Naive B cell (primary cell): ENCODE results near the gene SMAD3. TPM values are rescaled to one million over a fixed set of nuclear protein-coding genes. Genes with fewer than 3 reads are reported as not detected.

ENCODE experiments used
- ATAC-seq, 2 donors: fragments of 150-1000 bp; cut with Tn5 transposase; 2 replicates each; pipeline ENCODE4 v1.10.0; 2021; ENCODE audit warnings: low read depth in 2 of 2, mild to moderate bottlenecking in 2 of 2, moderate library complexity in 2 of 2
- DNase-seq: peaks from one replicate; pipeline ENCODE4 v3.0.0; 2022
- H3K27ac Mint-ChIP-seq, 6 donors: one replicate each; pipeline ENCODE4 v1.8.0; 2020 to 2022; ENCODE audit warnings: mild to moderate bottlenecking in 6 of 6, mixed read lengths in 6 of 6, moderate library complexity in 5 of 6, inconsistent platforms in 2 of 6
- H3K27me3 Mint-ChIP-seq, 3 donors: one replicate each; pipeline ENCODE4 v1.8.0; 2021 to 2022; ENCODE audit warnings: mixed read lengths in 3 of 3, mild to moderate bottlenecking in 1 of 3
- H3K36me3 Mint-ChIP-seq, 2 donors: one replicate each; pipeline ENCODE4 v1.8.0; 2020 to 2022; ENCODE audit warnings: mixed read lengths in 2 of 2, inconsistent platforms in 1 of 2, mild to moderate bottlenecking in 1 of 2
- H3K4me1 Mint-ChIP-seq, 3 donors: one replicate each; pipeline ENCODE4 v1.8.0; 2020 to 2022; ENCODE audit warnings: mixed read lengths in 3 of 3, inconsistent platforms in 1 of 3, mild to moderate bottlenecking in 1 of 3, moderate library complexity in 1 of 3
- H3K4me3 Mint-ChIP-seq, 8 donors: one replicate each; pipeline ENCODE4 v1.8.0; 2020 to 2022; ENCODE audit warnings: mild to moderate bottlenecking in 8 of 8, mixed read lengths in 8 of 8, moderate library complexity in 8 of 8, inconsistent platforms in 2 of 8
- H3K9me3 Mint-ChIP-seq, 7 donors: one replicate each; pipeline ENCODE4 v1.8.0; 2020 to 2022; ENCODE audit warnings: mixed read lengths in 7 of 7, mild to moderate bottlenecking in 5 of 7, inconsistent platforms in 2 of 7, moderate library complexity in 1 of 7
- polyA plus RNA-seq, 6 donors: library from polyadenylated mRNA; unstranded; fragments of 300-500 nt; fragmentation: Illumina TruSeq; gene quantifications; one replicate each; pipeline ENCODE4 v1.2.3, GENCODE V29; 2021; ENCODE audit warnings: low read depth in 6 of 6

The SMAD3 gene
- polyA plus RNA-seq, 6 donors from 2014 or later, result 34.7 to 68.7 (median 38.0) TPM

- no peak for DNase-seq
- H3K27ac Mint-ChIP-seq, result peak overlapping the region in 5 of 6 donors; percentile 72 to 91 (median 79)
- H3K36me3 Mint-ChIP-seq, result peaks cover 12 to 17% of the 10 kb centered on the region in 2 donors
- H3K4me1 Mint-ChIP-seq, result peaks cover 16 to 21% (median 19%) of the 10 kb centered on the region in 3 donors
- H3K27me3 Mint-ChIP-seq, result no peaks in the 10 kb centered on the region
- H3K9me3 Mint-ChIP-seq, result peaks cover 0 to 2% (median 0%) of the 10 kb centered on the region in 7 donors
- no peak for ATAC-seq
- H3K4me3 Mint-ChIP-seq, result no peak overlapping the region
Observed at GRCh38 chr15:67194171-67195114, 129.0 kb downstream of the SMAD3 start.

GRCh38 chr15:67195305-67195704 is 129.9 kb downstream of the SMAD3 start:
- Mint-ChIP-seq H3K4me1 (peaks cover 16 to 21% (median 19%) of the 10 kb centered on the region in 3 donors), H3K27ac (peak overlapping the region; percentile 72 to 91 (median 80)), H3K27me3 (no peaks in the 10 kb centered on the region), H3K9me3 (peaks cover 0 to 2% (median 0%) of the 10 kb centered on the region in 7 donors), H3K36me3 (peaks cover 4 to 17% of the 10 kb centered on the region in 2 donors), H3K4me3 (peak overlapping the region in 1 of 8 donors; percentile 44)
- no peak for ATAC-seq
- no peak for DNase-seq

- Mint-ChIP-seq H3K36me3 (peaks cover 4 to 12% of the 10 kb centered on the region in 2 donors), H3K27me3 (no peaks in the 10 kb centered on the region), H3K9me3 (peaks cover 0 to 2% (median 0%) of the 10 kb centered on the region in 7 donors), H3K27ac (peak overlapping the region in 5 of 6 donors; percentile 6 to 93 (median 83)), H3K4me1 (peaks cover 16 to 22% (median 19%) of the 10 kb centered on the region in 3 donors), H3K4me3 (peak overlapping the region in 1 of 8 donors; percentile 11)
- DNase-seq (no peak), ATAC-seq (no peak)
Observed at GRCh38 chr15:67196222-67196621, 130.8 kb downstream of the SMAD3 start.

GRCh38 chr15:67196672-67197363 is 131.4 kb downstream of the SMAD3 start:
- Mint-ChIP-seq H3K36me3 (peaks cover 4 to 15% of the 10 kb centered on the region in 2 donors), H3K4me3 (peak overlapping the region in 3 of 8 donors; percentile 29 to 35 (median 30)), H3K9me3 (peaks cover 0 to 2% (median 0%) of the 10 kb centered on the region in 7 donors), H3K4me1 (peaks cover 16 to 24% (median 19%) of the 10 kb centered on the region in 3 donors), H3K27ac (peak overlapping the region in 5 of 6 donors; percentile 72 to 93 (median 83)), H3K27me3 (no peaks in the 10 kb centered on the region)
- DNase-seq (no peak), ATAC-seq (no peak)

- ATAC-seq (no peak), DNase-seq (no peak)
- peaks cover 0 to 2% (median 0%) of the 10 kb centered on the region in 7 donors for H3K9me3 Mint-ChIP-seq
- no peaks in the 10 kb centered on the region for H3K27me3 Mint-ChIP-seq
- H3K27ac Mint-ChIP-seq, result peak overlapping the region; percentile 29 to 93 (median 75)
- H3K4me3 Mint-ChIP-seq, result peak overlapping the region in 2 of 8 donors; percentile 29
- H3K36me3 Mint-ChIP-seq, result peaks cover 7 to 15% of the 10 kb centered on the region in 2 donors
- H3K4me1 Mint-ChIP-seq, result peaks cover 16 to 24% (median 19%) of the 10 kb centered on the region in 3 donors
Observed at GRCh38 chr15:67197364-67197695, 131.9 kb downstream of the SMAD3 start.

- H3K9me3 Mint-ChIP-seq, result peaks cover 0 to 2% (median 0%) of the 10 kb centered on the region in 7 donors
- peaks cover 9 to 14% of the 10 kb centered on the region in 2 donors for H3K36me3 Mint-ChIP-seq
- H3K4me1 Mint-ChIP-seq, result peaks cover 16 to 24% (median 19%) of the 10 kb centered on the region in 3 donors
- H3K27me3 Mint-ChIP-seq, result no peaks in the 10 kb centered on the region
- H3K27ac Mint-ChIP-seq, result peak overlapping the region in 4 of 6 donors; percentile 36 to 93 (median 71)
- peak overlapping the region in 2 of 8 donors; percentile 4 to 37 for H3K4me3 Mint-ChIP-seq
- DNase-seq (no peak), ATAC-seq (peak; percentile 72 to 82)
Observed at GRCh38 chr15:67198157-67198754, 132.9 kb downstream of the SMAD3 start.

- Mint-ChIP-seq H3K9me3 (peaks cover 0 to 2% (median 0%) of the 10 kb centered on the region in 7 donors), H3K27ac (peak overlapping the region in 4 of 6 donors; percentile 45 to 78 (median 62)), H3K36me3 (peaks cover 9 to 14% of the 10 kb centered on the region in 2 donors), H3K27me3 (no peaks in the 10 kb centered on the region), H3K4me3 (no peak overlapping the region), H3K4me1 (peaks cover 16 to 24% (median 19%) of the 10 kb centered on the region in 3 donors)
- DNase-seq, result no peak
- no peak for ATAC-seq
Observed at GRCh38 chr15:67199391-67199790, 134.0 kb downstream of the SMAD3 start.

GRCh38 chr15:67199881-67200763 is 134.7 kb downstream of the SMAD3 start:
- H3K4me3 Mint-ChIP-seq, result no peak overlapping the region
- DNase-seq (no peak), ATAC-seq (no peak)
- peak overlapping the region in 2 of 6 donors; percentile 65 to 66 for H3K27ac Mint-ChIP-seq
- H3K4me1 Mint-ChIP-seq, result peaks cover 16 to 24% (median 17%) of the 10 kb centered on the region in 3 donors
- peaks cover 0 to 2% (median 0%) of the 10 kb centered on the region in 7 donors for H3K9me3 Mint-ChIP-seq
- H3K36me3 Mint-ChIP-seq, result peaks cover 9 to 18% of the 10 kb centered on the region in 2 donors
- H3K27me3 Mint-ChIP-seq, result no peaks in the 10 kb centered on the region

- no peak for DNase-seq
Observed at GRCh38 chr15:67201136-67201535, 135.7 kb downstream of the SMAD3 start.

GRCh38 chr15:67202091-67202490 is 136.7 kb downstream of the SMAD3 start:
- Mint-ChIP-seq H3K4me1 (peaks cover 13 to 17% (median 15%) of the 10 kb centered on the region in 3 donors), H3K9me3 (no peaks in the 10 kb centered on the region), H3K36me3 (peaks cover 14 to 24% of the 10 kb centered on the region in 2 donors), H3K27ac (no peak overlapping the region), H3K4me3 (no peak overlapping the region), H3K27me3 (no peaks in the 10 kb centered on the region)
- ATAC-seq (no peak), DNase-seq (no peak)

More at GRCh38 chr15:67201136-67201535, 135.7 kb downstream of the SMAD3 start:
- Mint-ChIP-seq H3K4me3 (peak overlapping the region in 1 of 8 donors; percentile 29), H3K27ac (peak overlapping the region in 2 of 6 donors; percentile 17 to 60), H3K9me3 (peaks cover 0 to 2% (median 0%) of the 10 kb centered on the region in 7 donors), H3K4me1 (peaks cover 16 to 24% (median 17%) of the 10 kb centered on the region in 3 donors), H3K27me3 (no peaks in the 10 kb centered on the region), H3K36me3 (peaks cover 14 to 24% of the 10 kb centered on the region in 2 donors)
- ATAC-seq, result no peak

- Mint-ChIP-seq H3K27ac (no peak overlapping the region), H3K4me3 (no peak overlapping the region), H3K9me3 (no peaks in the 10 kb centered on the region), H3K4me1 (peaks cover 8 to 10% (median 10%) of the 10 kb centered on the region in 3 donors), H3K27me3 (no peaks in the 10 kb centered on the region), H3K36me3 (peaks cover 14 to 24% of the 10 kb centered on the region in 2 donors)
- DNase-seq, result no peak
- ATAC-seq, result no peak
Observed at GRCh38 chr15:67202991-67203390, 137.6 kb downstream of the SMAD3 start.
